HG03439 (cell line): ENCODE measurements around the gene SMOC1.

ENCODE experiments used
- ATAC-seq: cut with Tn5 transposase; IDR thresholded peaks from one replicate; pipeline ENCODE4 v1.9.1; 2021; ENCODE audit warnings: mild to moderate bottlenecking, moderate library complexity; ENCODE audit not compliant: unreplicated experiment

Gene SMOC1

GRCh38 chr14:69973846-69974245 lies 94.6 kb downstream of the SMOC1 start:
- no peak for ATAC-seq

- no peak for ATAC-seq
Measured at GRCh38 chr14:69979882-69980281, 100.7 kb downstream of the SMOC1 start.

DNA sequence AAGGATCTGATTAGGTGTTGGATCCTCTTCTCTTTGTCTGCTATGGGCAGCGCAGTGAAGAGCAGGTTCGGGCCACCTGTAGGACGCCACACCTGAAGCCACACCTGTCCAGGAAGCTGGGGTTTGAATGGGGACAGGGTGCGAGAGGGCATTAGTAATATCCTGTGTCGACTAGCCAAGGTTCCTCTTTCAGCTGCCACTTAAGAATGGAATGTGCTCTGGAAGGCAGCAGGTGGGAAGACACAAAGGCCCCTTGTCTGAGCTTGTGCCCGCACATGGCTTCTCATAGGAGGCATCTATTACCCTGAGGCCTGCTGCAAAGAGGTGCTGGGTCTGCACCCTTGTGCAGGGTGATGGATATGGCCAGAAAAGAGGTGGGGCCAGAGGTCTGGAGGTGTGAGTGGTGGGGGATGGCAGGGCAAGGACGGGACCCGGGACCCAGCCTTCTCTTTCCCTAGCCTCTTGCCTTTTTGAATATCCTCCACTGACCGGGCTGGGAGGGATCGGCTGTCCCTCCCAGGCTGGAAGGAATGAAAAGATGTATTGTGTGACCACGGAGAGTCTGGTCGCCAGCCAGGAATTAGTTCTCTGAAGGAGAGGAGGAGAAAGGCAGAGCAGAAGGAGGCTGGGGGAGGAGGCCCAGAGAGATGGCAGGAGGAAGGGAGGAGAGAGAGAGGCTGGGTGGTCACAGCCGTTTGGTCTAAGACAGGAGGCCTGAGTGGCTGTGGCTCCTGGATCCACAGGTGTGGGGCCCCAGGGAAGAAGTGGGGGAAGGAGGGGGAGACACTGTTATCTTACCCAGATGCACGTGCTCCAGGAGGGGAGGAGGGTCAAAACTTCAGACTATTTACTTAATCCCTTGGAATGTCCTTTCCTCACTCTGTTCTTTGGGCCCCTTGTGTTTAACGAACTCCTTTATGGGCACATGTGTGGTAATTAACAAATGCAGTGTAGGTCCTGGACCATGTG lies 101.5 kb downstream of the SMOC1 start:
- no peak for ATAC-seq

GRCh38 chr14:69982220-69982839 lies 103.1 kb downstream of the SMOC1 start:
- no peak for ATAC-seq

DNA sequence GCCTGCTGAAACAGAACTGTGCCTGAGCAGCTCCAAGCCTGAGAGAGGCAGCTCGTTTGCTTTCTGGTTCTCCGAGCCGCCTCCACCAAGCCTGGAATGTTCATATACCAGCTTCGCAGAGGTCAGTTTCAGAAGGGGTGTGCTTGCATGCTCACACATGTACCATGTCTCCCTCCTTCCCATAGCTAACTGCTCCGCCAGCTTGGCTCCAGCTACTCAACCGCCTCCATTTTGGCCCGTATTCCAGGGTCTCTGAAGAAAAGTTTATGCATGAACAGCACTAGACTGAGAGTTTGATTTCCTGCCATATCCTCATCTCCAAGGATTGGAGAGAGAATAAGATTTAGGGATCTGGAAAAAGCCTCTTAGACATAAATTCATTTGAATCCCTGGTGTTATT lies 103.7 kb downstream of the SMOC1 start:
- no peak for ATAC-seq

DNA sequence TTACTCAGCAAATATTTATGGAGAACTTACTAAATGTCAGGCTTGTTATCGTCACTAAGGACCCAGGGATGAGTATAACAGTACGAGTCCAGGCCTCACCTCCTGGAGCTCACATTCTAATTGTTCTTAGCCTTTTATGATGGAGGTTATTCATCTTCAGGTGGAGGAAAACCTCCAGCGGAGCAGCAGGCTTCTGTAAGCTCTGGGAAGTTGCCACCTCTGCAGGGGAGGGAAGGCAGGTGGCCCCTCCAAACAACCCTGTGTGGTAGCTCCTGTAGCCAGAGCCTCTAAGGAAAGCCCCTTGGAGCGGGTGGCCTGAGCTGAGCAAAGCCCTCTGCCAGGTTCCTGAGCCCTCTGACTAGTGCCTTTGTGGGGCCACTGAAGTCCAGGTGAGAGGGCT lies 104.1 kb downstream of the SMOC1 start:
- ATAC-seq: no peak

DNA sequence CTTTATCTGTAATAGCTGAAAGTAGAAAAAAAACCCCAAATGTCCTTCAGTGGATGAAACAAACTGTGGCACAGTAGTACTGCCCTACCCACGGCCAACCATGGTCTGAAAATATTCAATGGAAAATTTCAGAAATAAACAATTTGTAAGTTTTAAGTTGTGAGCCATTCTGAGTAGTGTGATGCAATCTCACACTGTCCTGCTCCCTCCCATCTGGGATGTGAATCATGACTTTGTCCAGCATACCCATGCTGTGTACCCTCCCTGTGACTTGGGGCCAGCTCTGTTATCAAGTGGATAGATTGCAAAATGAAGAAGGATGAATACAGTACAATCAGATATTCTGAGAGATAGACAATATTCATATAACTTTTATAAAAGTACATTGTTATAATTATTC lies 106.2 kb downstream of the SMOC1 start:
- ATAC-seq: no peak

DNA sequence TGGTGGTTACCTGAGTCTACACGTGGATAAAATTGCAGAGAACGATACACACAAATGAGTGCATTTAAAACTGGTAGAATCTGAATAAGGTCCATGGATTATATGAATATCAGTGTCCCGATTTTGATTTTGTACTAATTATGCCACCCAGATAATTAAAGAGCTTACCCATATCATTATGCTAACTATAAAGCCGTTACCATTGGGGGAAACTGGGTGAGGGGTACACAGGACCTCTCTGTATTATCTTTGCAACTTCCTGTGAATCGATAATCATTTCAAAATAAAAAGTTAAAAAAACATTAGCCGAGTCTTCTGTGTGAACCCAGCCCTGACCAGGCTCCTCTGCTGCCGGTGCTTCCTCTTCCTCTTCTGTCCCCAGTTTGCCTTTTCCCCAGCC lies 107.1 kb downstream of the SMOC1 start:
- no peak for ATAC-seq

- no peak for ATAC-seq
Measured at GRCh38 chr14:69987406-69988121, 108.3 kb downstream of the SMOC1 start.

DNA sequence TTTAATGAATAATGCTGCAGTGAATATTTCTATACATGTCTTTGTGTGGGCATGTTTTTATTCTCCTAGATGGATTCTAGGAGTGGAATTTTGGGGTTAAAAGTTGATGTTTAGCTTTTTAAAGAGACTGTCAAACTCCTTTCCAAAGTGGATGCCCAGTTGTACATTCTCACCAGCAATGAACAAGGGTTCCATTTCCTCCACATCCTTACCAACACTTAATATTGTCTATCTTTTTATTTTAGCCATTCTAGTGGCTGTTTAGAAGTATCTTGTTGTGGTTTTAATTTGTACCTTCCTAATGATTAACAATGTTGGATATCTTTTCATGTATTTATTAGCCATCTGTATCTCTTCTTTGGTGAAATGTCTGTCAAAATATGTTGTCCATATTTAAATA lies 109.8 kb downstream of the SMOC1 start:
- ATAC-seq: no peak

GRCh38 chr14:69989622-69990021 lies 110.4 kb downstream of the SMOC1 start:
- ATAC-seq: no peak

DNA sequence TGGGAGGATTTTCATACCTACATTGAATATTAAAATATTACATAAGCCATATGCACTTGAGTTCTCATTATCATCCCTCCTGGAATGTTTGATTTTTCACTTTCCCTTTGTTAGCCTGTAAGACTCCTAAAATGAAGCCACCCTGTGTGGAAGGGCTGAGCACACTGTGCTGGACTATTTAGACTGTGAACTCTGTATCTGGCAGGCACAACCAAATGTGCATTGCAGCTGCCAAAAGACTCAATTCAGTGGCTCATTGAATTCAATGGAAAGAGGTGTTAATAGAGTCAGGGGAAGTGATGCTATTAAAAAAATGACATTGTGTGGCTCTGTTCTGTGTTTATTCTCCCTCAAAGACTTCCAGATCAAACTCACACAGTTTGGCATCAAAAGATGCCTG lies 111.1 kb downstream of the SMOC1 start:
- no peak for ATAC-seq

DNA sequence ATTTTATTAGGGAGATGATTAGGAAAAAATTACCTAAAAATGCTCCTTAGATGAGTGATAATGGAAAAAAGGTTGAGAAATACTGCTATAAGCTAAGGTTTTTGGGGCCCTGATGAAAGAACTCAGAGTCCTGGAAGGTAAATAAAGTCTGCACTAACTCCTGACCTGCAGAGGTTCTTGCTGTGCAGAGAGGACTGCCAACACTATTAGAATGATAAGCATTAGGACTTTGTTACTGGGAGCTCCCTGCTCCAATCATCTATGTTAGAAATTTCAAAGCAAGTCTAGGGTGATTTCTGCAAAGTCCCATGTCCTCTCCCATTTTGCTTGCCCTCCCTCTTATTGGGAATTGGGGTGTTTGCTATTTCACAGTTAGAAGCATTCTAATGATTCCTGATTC lies 112.2 kb downstream of the SMOC1 start:
- no peak for ATAC-seq

DNA sequence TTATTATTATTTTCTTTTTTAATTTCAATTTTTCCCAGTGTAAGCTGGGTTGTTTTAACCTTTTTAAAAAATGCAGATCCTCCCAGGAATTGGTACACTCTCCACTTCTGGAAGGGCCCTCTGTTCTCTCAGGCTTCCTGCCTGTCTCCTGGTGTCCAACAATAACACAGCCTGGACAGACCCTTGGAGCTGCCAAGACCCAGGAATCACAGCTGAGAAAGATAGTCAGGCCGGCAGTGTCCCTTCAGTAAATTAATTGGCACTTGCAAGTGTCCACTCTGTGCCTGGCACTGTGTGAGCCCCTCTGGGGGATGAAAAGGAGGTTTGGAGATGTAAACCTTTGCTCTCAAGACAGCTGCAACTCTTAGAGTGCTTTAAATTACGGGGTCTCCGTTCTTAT lies 113.3 kb downstream of the SMOC1 start:
- ATAC-seq: no peak

GRCh38 chr14:69993326-69993725 lies 114.1 kb downstream of the SMOC1 start:
- no peak for ATAC-seq

GRCh38 chr14:69994002-69994401 lies 114.8 kb downstream of the SMOC1 start:
- ATAC-seq: no peak

- no peak for ATAC-seq
Measured at GRCh38 chr14:69996216-69996615, 117.0 kb downstream of the SMOC1 start.

GRCh38 chr14:69997849-69998248 lies 118.6 kb downstream of the SMOC1 start:
- no peak for ATAC-seq

DNA sequence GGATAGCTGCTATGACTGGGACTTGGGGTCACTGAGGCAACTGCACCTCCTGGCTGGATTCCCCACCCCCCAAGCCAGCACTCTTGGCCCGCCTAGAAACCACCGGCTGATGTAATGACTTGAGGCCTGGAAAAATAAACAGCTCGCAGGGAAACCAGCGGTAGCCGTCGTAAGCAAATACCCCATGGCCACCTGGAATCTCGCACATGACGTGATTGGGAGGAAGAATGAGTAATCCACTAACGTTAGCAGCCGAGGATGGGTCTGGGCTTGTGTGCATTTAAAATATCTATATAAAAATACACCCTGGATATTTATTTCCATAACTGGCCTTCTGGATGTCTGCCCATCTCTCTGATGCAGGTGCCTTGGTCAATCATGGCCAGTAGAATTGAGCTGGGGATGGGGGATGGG lies 120.1 kb downstream of the SMOC1 start:
- no peak for ATAC-seq

DNA sequence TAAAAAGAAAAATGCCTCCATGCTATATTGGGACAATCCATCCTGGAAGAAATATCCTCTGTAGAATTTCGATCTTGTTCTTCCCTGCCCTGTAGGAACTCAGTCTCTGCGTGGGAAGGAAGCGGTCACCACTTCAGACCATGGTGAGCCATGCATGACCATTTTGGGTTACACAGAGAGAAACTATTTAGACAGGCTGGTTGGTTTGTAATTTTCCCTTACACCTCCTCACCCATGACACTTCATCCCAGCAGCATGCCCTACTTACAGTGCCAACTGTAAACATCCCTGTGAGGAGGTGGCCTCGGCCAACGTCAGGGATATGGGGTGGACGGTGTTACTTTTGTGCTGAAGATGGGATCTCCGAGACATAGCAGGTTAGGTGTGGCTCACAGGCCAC lies 121.4 kb downstream of the SMOC1 start:
- no peak for ATAC-seq

DNA sequence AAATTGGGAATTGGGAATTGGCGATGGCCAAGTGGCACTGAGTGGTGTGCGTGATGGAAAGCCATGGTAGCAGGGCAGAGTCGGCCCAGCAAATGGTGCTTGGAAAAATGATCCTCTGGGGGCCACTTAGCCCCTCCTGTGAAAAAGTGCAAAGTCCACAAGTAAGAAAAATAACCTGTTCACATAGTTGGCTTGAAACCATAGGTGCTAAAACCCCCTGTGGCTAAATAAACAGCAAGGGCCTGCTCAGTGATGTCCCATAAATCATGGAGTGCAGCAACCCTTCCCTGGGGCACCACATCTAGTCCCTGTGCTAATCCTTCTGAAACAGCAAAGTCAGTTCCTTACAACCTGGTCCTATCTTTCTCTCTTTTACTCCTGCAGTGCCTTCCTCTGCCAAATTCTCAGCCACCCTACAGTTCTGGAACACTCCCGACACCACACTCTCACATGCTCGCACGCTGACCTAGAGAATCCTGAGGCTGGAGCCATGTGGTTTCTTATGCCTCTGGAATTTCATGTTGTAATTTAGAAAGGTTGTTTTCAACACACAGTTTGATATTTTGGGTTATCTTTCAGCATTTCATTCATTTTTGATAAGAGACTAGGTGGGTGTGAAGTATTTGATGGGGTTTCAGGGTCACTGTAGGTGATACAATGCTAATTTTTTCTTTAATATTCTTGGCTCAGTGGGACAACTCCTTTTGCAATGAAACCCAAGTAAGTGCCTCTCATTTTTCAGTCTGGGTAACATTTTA lies 123.6 kb downstream of the SMOC1 start:
- ATAC-seq: no peak
